HG03135 (cell line): ENCODE measurements around the gene OTP.

ENCODE experiments used
- ATAC-seq: cut with Tn5 transposase; IDR thresholded peaks from one replicate; pipeline ENCODE4 v1.9.1; 2021; ENCODE audit warnings: mild to moderate bottlenecking, moderate library complexity; ENCODE audit not compliant: unreplicated experiment

Gene OTP

GRCh38 chr5:77640589-77641396 is 2.3 kb upstream of the OTP start:
- ATAC-seq: no peak

- no peak for ATAC-seq
Measured at GRCh38 chr5:77638763-77639671, 504 bp upstream of the OTP start.

GRCh38 chr5:77637170-77637997 is 1.1 kb downstream of the OTP start:
- no peak for ATAC-seq

GRCh38 chr5:77636641-77637169 is 1.8 kb downstream of the OTP start:
- ATAC-seq: no peak

DNA sequence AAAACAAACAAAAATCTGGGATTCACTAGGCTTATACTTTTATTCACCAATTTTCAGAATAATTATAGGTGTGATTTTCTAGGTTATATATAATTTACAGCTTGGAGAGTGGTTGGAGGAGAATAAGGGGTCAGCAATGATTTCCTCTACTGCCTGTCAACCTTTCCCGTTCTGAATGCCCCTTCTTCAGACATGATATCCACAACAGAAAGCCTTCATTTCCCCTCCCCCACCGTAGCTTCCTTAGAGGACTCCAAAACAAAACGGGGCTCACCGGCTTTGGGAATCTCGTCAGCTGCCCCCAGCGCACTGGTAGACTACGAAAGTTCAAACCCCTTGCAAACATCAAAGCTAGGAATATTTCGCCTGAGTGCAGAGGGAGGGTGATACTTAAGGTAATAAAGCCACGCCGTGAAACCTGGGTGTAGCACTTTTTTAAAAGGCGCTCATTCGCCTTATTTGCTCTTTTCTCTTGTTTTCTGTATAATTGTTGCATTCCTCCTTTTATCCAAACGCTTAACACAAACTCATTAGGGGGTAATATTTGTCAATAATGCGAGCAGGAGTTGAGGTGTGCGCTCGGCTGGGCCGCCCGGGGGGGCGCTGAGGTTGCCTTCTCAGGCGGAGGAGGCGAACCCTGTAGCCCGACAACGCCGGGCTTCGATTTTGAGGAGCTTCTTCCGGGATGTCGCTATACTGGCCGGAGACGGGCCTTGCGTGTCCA is 2.4 kb downstream of the OTP start:
- ATAC-seq: no peak

DNA sequence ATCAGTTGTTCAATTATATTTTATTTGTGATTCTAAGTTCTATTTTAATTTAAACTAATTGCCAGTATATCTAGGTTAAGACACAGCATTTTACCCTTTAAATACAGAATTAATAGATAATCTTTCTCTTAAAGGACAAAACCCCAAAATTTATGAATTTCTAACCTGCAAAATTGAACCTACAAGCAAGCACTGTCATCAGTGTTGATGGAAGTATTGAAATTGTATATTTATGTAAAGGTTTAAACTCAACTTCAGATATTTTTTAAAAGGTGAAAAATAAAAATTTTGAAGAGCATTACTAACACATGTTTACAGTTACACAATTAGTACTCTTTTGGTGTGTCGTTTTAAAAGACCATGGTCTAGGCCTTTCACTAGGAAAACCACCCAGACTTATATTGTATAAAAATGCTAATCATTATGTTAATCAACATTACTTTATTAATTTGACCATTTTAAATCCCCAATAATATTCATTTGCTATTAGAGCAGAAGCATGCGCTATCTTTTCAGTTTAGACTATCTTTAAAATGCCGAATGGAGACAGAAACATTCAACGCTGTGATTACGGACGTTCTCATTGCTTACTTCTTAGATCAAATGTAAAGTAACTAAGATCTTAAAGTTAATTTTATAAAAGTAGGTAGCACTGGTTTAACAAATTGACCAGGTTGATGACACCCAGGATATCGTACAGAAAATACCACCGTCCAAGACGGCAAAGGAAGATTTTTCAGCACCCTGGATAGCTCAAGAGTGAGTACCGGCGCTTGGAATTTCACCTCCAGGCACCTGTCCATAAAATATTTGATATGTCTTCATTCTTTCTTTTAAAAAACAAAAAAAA is 3.2 kb downstream of the OTP start:
- no peak for ATAC-seq

- no peak for ATAC-seq
Measured at GRCh38 chr5:77633709-77634108, 4.8 kb downstream of the OTP start.

DNA sequence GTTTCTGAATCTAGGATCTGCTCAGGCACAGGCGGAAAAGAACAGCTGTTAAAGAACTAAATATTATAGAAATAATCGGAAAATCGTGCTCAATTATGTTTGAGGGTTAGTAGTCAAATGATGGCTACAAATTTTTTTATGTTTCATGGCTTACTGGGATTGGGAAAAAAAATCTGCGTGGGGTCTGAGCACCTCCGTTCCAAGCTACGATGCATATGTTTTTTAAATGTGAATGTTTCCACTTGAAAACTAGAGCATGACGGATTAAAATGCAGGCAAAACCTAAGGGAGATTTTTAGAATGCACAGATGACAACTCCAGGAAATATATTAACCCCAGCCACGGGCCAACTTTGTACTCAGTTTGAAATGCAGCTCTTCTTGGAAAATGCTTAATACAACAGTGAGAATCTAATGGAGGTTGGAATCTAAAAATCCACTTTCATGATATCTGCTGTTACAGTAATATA is 5.3 kb downstream of the OTP start:
- ATAC-seq: no peak

DNA sequence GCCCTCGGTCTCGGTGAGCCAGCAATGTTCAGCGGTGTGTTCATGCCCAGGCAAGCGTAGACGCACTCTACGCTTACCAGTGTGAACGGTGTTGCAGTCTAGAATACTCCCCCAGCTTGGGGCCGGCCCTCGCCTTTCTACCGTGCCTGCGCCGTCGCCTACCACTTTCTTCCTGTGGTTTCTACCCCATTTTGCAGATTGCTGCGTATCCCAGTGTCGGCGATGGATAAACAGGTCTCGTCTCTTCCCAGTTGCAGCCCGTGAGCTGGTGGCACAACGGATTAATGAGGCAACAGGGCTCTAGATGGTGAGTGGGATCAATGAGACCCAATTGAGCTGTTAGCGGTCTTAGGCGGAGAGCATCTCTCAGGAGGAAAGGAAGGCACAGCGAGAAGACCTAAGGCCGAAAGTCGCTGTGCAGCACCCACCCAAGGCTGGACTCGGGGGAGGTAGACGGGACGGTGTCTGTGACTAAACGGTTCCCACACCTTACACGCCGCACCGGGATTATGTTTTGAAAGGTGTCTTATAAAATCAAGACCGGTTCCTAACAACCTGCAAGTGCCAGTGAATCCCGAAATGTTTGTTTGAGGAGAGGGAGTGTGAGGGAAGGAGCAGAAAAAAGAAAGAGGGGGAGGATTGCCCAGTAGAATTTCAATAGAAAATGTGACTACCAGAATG is 5.8 kb downstream of the OTP start:
- no peak for ATAC-seq

GRCh38 chr5:77630114-77630680 is 8.3 kb downstream of the OTP start:
- peak; percentile 78 for ATAC-seq

DNA sequence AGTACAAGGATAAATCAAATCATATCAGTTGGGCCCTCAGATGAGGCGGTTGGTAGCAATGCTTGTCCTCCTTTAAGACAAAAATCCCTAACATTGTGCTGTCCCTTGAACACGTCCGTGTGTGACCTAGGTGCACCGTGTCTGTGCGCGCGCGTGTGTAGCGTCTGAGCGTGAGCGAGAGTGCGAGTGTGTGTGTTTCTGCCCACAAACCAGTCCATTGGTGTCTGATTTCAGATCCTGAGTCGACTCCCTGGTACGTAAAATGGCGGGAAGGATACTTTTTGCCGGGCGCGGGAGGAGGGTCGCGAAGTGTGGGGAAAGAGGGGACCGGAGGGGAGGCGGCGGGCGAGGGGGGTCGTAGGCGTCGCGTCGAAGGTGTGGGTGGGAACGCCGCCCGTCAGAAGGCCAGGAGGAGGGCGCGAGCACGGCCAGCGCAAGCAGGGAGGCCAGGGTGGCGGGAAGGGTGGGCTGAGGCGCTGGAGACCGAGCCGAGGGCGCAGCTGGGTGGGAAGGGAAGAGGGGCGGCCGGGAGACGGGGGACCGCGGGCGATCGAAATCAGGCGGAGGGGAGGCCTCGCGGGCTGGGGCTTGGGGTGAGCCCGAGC is 8.9 kb downstream of the OTP start:
- ATAC-seq: no peak

GRCh38 chr5:77628840-77629508 is 9.5 kb downstream of the OTP start:
- no peak for ATAC-seq

DNA sequence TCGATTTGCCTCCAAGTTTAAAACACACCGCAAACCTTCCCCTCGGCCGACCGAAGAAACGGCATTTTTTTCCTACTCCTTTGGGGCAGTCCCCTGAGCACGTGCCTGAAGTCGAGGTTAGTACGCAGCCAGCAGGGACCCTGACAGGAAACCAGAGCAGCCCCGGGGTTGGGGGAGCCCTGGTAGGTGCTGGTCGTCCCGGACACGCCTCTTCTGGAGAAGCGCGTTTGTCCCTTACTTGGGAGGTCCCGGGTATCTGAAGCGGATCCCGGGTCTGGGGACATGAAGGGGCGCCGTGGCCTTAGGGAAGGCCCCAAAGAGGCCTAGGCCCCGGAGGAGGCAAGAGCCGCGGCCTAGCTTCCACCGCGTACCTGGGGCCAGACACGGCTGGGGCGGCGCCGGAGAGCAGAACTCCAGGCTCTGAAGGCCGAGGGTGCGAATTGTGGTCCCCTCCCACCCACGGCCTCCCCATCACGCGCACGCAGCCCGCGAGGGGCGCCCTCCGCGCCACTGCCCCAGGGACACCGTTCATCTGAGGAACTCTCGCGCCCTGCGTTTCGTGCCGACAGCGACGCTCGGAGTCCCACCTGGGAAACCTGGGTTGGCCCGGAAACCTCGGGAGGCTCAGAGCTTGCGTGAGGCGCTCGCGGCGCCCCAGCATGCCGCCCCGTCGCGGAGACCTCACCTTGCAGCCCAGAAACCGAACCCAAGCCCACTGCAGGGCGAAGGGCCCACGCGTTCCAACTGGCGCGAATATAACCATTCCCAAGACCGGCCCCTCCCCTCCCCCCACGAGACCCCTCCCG is 10.4 kb downstream of the OTP start:
- no peak for ATAC-seq

DNA sequence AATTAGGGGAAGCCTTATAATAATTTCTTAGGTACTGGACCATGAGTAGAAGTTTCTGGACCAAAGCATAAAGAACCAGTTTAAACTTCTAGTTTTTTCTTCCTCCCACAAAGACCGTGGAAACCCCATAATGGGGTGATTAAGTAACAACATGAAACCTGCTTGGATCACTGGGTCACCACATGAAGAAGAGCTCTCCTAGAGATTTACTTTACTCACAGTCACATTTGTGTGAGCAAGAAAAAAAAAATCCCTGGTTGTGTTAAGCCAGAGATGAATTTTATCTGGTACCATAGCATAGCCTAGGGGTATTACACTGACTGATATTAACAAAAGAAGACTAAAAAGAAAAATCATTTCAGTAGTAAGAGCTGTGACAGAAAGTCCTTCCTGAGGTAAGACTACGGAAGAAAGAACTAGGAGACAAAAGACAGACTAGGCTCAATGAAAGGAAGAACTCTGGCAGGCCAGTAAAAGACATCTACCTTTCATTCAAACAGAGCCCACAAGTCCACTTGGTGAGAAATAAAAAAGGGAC is 15.2 kb downstream of the OTP start:
- no peak for ATAC-seq

GRCh38 chr5:77621440-77621839 is 17.1 kb downstream of the OTP start:
- no peak for ATAC-seq

DNA sequence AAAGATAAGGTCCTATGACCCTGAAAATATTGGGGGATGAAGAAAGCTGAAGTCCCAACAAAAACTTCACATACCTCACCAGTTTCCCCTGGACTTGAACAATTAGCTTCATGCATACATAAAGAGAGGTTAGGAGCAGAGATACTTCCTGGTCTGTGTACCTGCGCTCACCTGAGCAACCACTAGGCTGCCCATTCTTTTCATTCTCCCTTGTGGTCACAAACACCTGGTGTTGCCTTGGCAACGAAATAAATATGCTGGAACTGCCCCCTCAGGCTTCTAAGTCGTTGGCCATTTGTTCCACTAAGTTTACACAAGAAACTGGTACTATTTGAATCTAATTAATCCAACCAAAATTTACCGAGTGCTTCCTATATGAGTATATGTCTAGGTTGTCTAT is 18.1 kb downstream of the OTP start:
- ATAC-seq: no peak
